ENCODE data around the gene DNAJC9.

Gene DNAJC9

GRCh38 chr10:73234695-73235094 lies 12.4 kb downstream of the DNAJC9 start:
- DNase-seq = no peak

DNA sequence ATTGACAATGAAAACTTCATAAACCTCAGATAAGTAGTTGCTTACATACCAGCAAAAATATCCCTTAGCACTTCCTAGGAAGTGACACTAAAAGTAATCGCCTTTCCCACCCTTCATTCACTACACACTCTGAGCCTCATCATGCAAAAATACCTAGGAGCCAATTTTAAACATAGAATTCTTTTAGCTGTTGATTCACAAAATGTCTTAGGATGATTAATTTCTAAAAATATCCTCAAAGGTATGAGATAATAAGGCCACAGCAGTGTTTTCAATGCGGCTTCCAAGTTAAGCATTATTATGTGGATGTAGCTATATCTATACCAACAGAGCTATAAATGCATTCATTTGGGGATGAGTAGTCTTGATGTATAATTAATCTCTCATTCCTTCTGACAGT lies 13.2 kb downstream of the DNAJC9 start:
- no peak for DNase-seq

- no peak for DNase-seq
These were observed 14.2 kb downstream of the DNAJC9 start for GRCh38 chr10:73232887-73233286.

DNA sequence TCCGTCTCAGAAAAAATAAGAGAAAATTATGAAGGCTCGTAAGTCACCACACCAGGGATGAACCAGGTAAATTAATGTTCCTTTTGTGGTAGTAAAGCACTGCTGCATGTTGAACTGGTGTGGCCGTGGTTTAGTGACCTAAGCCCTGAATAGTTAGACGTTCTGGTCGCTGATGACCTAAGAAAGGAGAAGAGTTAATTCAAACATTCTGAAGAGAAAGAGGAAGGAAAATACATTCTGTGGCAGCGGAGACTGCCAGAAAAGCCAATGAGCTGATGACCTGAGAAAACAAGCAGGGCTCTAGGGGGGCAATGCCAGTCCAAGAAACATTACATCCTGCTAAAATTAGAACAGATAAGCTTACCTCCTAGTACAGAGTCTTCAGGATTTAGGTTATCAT lies 17.5 kb downstream of the DNAJC9 start:
- DNase-seq = no peak

- DNase-seq = no peak
These were observed 18.8 kb downstream of the DNAJC9 start for GRCh38 chr10:73228247-73228646.

DNA sequence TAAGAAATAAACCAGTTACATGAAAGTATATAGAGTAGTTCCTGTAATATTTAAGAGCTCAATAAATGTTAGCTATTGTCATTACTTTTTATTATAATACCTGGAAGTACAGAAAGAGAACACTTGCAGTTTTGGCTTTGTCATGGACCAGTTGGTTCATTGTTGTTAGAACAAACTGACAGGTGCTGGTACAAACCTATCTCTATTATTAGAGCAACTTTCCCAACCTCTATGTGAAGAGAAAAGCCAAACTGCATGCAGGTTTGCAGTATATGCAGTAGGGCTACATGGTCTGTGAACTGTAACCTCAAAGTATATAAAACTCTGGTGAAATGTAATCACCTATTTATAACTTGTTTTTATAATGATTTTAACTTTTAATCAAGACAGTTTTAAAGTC lies 20.4 kb downstream of the DNAJC9 start:
- no peak for DNase-seq

GRCh38 chr10:73225518-73225917 lies 21.5 kb downstream of the DNAJC9 start:
- DNase-seq = no peak

DNA sequence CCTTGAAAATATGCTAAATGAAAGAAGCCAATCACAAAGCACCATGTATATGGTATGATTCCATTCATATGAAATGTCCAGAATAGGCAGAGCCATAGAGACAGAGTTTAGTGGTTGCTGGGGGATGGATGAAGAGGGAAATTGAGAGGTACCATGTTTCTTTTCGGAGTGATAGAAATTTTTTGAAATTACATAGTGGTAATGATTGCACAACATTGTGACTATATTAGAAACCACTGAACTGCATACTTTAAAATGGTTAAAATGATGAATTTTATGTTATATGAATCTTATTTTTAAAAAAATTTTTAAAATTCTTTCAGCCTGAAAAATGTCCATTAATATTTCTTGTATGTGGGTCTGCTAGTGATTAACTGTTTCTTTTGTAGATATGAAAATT lies 26.1 kb downstream of the DNAJC9 start:
- no peak for DNase-seq

GRCh38 chr10:73219384-73219783 lies 27.7 kb downstream of the DNAJC9 start:
- DNase-seq = no peak

- no peak for DNase-seq
These were observed 28.4 kb downstream of the DNAJC9 start for GRCh38 chr10:73218431-73219191.

GRCh38 chr10:73217628-73218027 lies 29.4 kb downstream of the DNAJC9 start:
- no peak for DNase-seq

- no peak for DNase-seq
These were observed 31.3 kb downstream of the DNAJC9 start for GRCh38 chr10:73215749-73216148.

GRCh38 chr10:73211106-73211811 lies 35.8 kb downstream of the DNAJC9 start:
- no peak for DNase-seq

GRCh38 chr10:73210395-73211105 lies 36.5 kb downstream of the DNAJC9 start:
- no peak for DNase-seq

GRCh38 chr10:73209705-73210104 lies 37.4 kb downstream of the DNAJC9 start:
- no peak for DNase-seq

DNA sequence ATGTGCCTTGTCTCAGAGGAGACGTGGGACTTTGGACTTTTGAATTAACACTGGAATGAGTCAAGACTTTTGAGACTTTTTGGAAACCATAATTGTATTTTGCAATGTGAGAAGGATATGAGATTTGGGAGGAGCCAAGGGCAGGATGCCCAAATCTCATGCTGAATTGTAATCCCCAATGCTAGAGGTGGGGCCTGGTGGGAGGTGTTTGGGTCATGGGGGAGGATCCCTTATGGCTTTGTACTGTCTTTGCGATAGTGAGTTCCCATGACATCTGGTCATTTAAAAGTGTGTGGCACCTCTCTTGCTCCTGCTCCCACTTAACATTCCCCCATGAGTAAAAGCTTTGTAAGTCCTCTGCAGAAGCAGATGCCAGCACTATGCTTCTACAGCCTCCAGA lies 39.2 kb downstream of the DNAJC9 start:
- no peak for DNase-seq

GRCh38 chr10:73206385-73206784 lies 40.7 kb downstream of the DNAJC9 start:
- DNase-seq = no peak

DNA sequence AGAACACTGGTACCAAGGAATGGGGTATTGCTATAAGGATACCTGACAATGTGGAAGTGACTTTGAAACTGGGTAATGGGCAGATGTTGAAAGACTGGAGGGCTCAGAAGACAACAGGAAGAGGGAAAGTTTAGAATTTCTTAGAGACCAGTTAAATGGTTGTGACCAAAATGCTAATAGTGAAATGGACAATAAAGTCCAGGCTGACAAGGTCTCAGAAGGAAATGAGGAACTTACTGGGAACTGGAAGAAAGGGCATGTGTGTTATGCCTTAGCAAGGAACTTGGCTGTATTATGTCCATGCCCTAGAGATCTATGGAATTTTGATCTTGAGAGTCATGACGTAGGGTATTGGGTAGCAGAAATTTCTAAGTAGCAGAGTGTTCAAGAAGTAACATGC lies 41.2 kb downstream of the DNAJC9 start:
- no peak for DNase-seq

DNA sequence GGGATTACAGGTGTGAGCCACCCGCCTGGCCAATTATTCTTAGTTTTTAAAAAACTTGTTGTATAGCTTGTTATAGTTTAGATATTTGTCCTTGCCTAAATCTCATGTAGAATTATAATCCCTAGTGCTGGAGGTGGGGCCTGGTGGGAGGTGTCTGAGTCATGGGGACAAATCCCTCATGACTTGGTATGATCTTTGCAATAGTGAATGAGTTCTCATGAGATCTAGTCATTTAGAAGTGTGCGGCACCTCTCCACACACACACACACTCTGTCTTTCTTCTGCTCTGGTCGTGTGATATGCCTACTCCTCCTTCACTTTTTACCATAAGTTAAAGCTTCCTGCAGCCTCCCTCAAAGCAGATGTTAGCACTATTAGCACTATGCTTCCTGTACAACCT lies 42.0 kb downstream of the DNAJC9 start:
- no peak for DNase-seq
